ENCODE data around the gene FAM20B.

The FAM20B gene

DNA sequence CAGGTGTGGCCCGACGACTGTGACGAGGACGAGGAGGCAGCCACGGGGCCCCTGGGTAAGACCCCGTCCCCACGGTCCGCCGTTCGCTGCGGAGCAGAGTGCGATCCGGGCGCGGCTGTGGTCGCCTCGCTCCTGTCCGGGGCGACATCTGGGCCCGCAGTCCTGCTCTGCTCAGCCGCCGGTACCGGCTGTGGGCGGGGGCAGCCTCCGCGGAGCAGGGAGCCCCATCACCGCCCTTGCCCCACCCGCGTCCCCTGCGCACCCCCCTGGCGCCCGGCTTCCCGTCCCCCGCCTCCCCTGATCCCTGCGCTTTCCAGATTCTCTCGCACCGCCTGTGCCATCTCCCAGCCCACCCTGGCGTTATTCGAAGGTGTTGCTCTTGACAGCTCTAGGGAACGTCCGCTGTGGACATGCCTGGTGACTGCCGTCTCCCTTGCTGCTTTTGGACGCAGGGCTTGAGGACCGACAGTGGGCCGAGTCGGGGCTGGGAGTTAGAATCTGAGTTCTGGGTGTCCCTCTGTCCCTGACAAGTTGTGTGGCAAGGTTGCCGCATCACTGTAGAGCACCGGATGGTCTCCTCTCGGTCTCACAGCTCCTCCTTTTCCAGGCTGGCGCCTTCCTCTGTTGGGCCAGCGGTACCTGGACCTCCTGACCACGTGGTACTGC is 56.8 kb downstream of the FAM20B start:
- Mint-ChIP-seq H3K4me3 (peak overlapping the region; percentile 92), H3K4me1 (ENCODE audit: low read depth) (peaks cover 48% of the 10 kb centered on the region), H3K27me3 (no peaks in the 10 kb centered on the region), H3K36me3 (ENCODE audit: low read depth) (peaks cover 53% of the 10 kb centered on the region), H3K9me3 (no peaks in the 10 kb centered on the region), H3K27ac (peak overlapping the region; percentile 89)
- intact Hi-C loops (cut with micrococcal nuclease): loop anchor here (5.0 kb wide), 2 partner anchors 110 to 540 kb away; no protein-coding TSS in a partner anchor

- Mint-ChIP-seq H3K27me3 (no peaks in the 10 kb centered on the region), H3K27ac (peak overlapping the region; percentile 89), H3K36me3 (ENCODE audit: low read depth) (peaks cover 58% of the 10 kb centered on the region), H3K4me3 (peak overlapping the region; percentile 92), H3K4me1 (ENCODE audit: low read depth) (peaks cover 53% of the 10 kb centered on the region), H3K9me3 (no peaks in the 10 kb centered on the region)
- intact Hi-C loops (cut with micrococcal nuclease): loop anchor here (5.0 kb wide), 2 partner anchors 109 to 541 kb away; no protein-coding TSS in a partner anchor
Measured at GRCh38 chr1:179082999-179083335, 57.3 kb downstream of the FAM20B start.

DNA sequence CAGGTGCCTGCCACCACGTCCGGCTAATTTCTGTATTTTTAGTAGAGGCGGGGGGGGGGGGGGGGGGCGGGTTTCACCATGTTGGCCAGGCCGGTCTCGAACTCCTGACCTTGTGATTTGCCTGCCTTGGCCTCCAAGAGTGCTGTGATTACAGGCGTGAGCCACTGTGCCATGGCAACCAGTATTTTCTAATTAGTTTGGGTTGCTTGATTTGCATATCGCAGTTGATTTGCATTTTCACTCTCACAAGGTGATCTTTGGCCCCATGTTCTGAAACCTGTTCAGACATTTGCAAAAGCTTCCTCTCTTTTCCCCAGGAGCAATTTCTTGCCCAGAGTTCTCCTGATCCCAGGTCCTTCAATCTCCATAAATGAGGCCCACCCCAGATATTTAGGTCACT is 57.8 kb downstream of the FAM20B start:
- peaks cover 58% of the 10 kb centered on the region for H3K4me1 Mint-ChIP-seq (ENCODE audit: low read depth)
- intact Hi-C loops (cut with micrococcal nuclease): loop anchor here (5.0 kb wide), 2 partner anchors 109 to 541 kb away; no protein-coding TSS in a partner anchor
- peak overlapping the region; percentile 89 for H3K27ac Mint-ChIP-seq
- H3K9me3 Mint-ChIP-seq: no peaks in the 10 kb centered on the region
- H3K4me3 Mint-ChIP-seq: peak overlapping the region; percentile 92
- H3K27me3 Mint-ChIP-seq: no peaks in the 10 kb centered on the region
- peaks cover 64% of the 10 kb centered on the region for H3K36me3 Mint-ChIP-seq (ENCODE audit: low read depth)

- H3K27me3 Mint-ChIP-seq: no peaks in the 10 kb centered on the region
- H3K4me3 Mint-ChIP-seq: peak overlapping the region; percentile 50
- H3K9me3 Mint-ChIP-seq: no peaks in the 10 kb centered on the region
- H3K4me1 Mint-ChIP-seq (ENCODE audit: low read depth): peaks cover 83% of the 10 kb centered on the region
- peaks cover 93% of the 10 kb centered on the region for H3K36me3 Mint-ChIP-seq (ENCODE audit: low read depth)
- intact Hi-C loops (cut with micrococcal nuclease): no loop called here
- H3K27ac Mint-ChIP-seq: peak overlapping the region; percentile 73
Measured at GRCh38 chr1:179087665-179088064, 62.0 kb downstream of the FAM20B start.

DNA sequence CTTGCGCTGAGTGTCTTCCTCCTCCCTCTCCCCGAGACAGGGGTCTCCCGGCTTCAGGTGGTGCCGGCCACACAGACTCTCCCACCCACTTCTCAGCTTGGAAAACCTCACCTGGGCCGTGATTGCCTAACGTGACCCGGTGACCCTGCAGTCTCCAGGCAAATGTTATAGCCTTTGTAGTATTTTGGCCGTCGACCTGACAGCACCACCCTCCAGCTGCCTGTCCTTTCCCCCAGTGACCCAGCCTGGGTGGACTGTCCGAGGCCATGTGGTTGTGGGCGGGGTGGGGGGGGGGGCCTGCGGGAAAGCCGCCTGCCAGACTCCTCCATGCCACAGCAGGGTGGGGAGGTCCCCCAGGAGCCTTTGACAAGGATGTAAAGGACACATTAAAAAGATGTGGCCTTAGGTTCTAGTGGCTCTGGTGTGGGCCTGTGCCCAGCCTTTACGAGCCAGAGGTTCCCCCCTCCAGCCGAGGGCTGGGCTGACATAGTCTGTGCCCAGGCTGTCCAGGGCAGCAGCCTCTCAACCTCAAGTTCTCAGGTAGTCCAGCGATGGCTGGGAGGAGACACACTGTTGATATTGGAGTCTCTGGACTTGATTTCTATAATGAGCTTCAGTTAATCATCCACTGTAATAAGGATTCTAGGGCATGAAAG is 64.3 kb downstream of the FAM20B start:
- intact Hi-C loops (cut with micrococcal nuclease): no loop called here
- Mint-ChIP-seq H3K4me1 (ENCODE audit: low read depth) (peaks cover 79% of the 10 kb centered on the region), H3K4me3 (no peak overlapping the region), H3K27ac (peak overlapping the region; percentile 73), H3K27me3 (no peaks in the 10 kb centered on the region), H3K9me3 (no peaks in the 10 kb centered on the region), H3K36me3 (ENCODE audit: low read depth) (peaks cover 100% of the 10 kb centered on the region)

GRCh38 chr1:179090522-179090921 is 64.8 kb downstream of the FAM20B start:
- no peaks in the 10 kb centered on the region for H3K27me3 Mint-ChIP-seq
- peak overlapping the region; percentile 56 for H3K27ac Mint-ChIP-seq
- H3K9me3 Mint-ChIP-seq: no peaks in the 10 kb centered on the region
- peaks cover 74% of the 10 kb centered on the region for H3K4me1 Mint-ChIP-seq (ENCODE audit: low read depth)
- intact Hi-C loops (cut with micrococcal nuclease): no loop called here
- H3K36me3 Mint-ChIP-seq (ENCODE audit: low read depth): peaks cover 100% of the 10 kb centered on the region
- H3K4me3 Mint-ChIP-seq: no peak overlapping the region

GRCh38 chr1:179090923-179091322 is 65.2 kb downstream of the FAM20B start:
- peaks cover 100% of the 10 kb centered on the region for H3K36me3 Mint-ChIP-seq (ENCODE audit: low read depth)
- H3K27me3 Mint-ChIP-seq: no peaks in the 10 kb centered on the region
- H3K4me1 Mint-ChIP-seq (ENCODE audit: low read depth): peaks cover 70% of the 10 kb centered on the region
- intact Hi-C loops (cut with micrococcal nuclease): no loop called here
- H3K9me3 Mint-ChIP-seq: no peaks in the 10 kb centered on the region
- H3K27ac Mint-ChIP-seq: peak overlapping the region; percentile 56
- no peak overlapping the region for H3K4me3 Mint-ChIP-seq

DNA sequence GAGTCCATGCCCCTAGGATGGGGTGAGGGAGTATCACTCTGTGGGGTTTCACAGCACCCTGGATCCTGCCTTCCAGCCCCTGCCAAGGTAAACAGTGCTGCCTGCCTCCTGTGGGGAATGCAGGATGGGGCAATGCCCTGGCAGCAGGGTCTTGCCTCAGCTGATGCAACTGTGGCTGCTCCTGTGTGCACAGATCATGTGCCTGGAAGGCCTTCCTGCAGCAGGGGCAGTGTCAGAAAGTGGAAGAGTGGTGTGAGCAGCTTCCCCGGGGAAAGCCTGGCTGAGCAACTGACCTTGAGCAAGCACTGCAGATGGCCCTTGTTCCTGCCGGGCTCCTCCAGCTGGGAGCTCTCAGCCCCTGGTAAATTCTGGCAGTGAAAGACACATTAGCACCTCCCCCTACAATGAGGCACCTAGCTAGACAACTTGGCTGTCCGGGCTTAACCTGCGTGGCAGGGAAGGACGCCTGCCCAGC is 66.0 kb downstream of the FAM20B start:
- Mint-ChIP-seq H3K27ac (peak overlapping the region; percentile 56), H3K9me3 (no peaks in the 10 kb centered on the region), H3K36me3 (ENCODE audit: low read depth) (peaks cover 100% of the 10 kb centered on the region), H3K4me1 (ENCODE audit: low read depth) (peaks cover 72% of the 10 kb centered on the region), H3K27me3 (no peaks in the 10 kb centered on the region), H3K4me3 (no peak overlapping the region)
- intact Hi-C loops (cut with micrococcal nuclease): no loop called here

- Mint-ChIP-seq H3K36me3 (ENCODE audit: low read depth) (peaks cover 100% of the 10 kb centered on the region), H3K27me3 (no peaks in the 10 kb centered on the region), H3K4me1 (ENCODE audit: low read depth) (peaks cover 60% of the 10 kb centered on the region), H3K27ac (peak overlapping the region; percentile 56), H3K9me3 (no peaks in the 10 kb centered on the region), H3K4me3 (no peak overlapping the region)
- intact Hi-C loops (cut with micrococcal nuclease): no loop called here
Measured at GRCh38 chr1:179092896-179093461, 67.3 kb downstream of the FAM20B start.

GRCh38 chr1:179094818-179095217 is 69.1 kb downstream of the FAM20B start:
- peaks cover 100% of the 10 kb centered on the region for H3K36me3 Mint-ChIP-seq (ENCODE audit: low read depth)
- no peaks in the 10 kb centered on the region for H3K9me3 Mint-ChIP-seq
- H3K4me1 Mint-ChIP-seq (ENCODE audit: low read depth): peaks cover 42% of the 10 kb centered on the region
- H3K27ac Mint-ChIP-seq: no peak overlapping the region
- intact Hi-C loops (cut with micrococcal nuclease): no loop called here
- no peaks in the 10 kb centered on the region for H3K27me3 Mint-ChIP-seq
- no peak overlapping the region for H3K4me3 Mint-ChIP-seq

DNA sequence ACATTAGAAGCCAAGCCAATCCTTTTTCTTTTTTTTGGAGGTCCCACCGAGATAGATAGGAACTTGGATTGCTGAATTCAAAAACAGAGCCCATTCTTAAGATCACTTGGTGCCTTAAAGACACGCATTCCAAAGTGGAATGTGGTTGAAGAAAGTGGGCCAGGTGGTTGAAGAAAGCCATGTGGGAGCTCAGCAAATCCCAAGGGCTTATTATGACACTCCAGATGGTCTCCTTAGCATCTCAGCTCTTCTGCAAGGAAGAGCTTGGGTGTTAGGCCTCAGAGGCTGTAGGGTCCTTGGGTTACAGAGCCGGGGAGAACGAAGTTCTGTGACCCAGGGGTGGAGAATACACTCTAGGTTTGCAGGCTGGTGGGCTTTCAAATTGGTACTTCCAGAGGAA is 69.7 kb downstream of the FAM20B start:
- Mint-ChIP-seq H3K27me3 (no peaks in the 10 kb centered on the region), H3K4me3 (no peak overlapping the region), H3K9me3 (no peaks in the 10 kb centered on the region), H3K4me1 (ENCODE audit: low read depth) (peaks cover 36% of the 10 kb centered on the region), H3K27ac (peak overlapping the region; percentile 57), H3K36me3 (ENCODE audit: low read depth) (peaks cover 100% of the 10 kb centered on the region)
- intact Hi-C loops (cut with micrococcal nuclease): no loop called here

DNA sequence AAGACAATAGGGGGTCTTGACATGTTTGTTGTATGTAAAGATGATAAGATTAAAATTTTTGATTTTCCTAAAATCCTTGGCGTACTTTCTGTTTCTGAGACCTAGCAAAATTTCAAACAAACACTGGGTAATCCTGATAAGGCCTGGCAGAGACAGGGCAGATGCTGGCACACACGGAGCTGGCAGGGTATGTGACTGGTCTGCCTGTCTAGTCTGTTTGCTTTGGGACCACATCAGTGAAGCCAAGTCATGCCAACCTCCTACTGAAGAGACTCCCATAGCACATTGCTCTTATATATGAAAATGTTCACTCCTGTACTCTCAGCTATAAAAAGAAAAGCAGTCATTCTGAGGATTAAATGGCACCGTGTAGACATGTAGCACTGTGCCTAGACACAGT is 70.2 kb downstream of the FAM20B start:
- Mint-ChIP-seq H3K4me3 (no peak overlapping the region), H3K9me3 (no peaks in the 10 kb centered on the region)

GRCh38 chr1:179099891-179100290 is 74.2 kb downstream of the FAM20B start:
- H3K4me1 Mint-ChIP-seq (ENCODE audit: low read depth): peaks cover 4% of the 10 kb centered on the region
- H3K9me3 Mint-ChIP-seq: no peaks in the 10 kb centered on the region
- intact Hi-C loops (cut with micrococcal nuclease): no loop called here
- no peak overlapping the region for H3K4me3 Mint-ChIP-seq
- no peak overlapping the region for H3K27ac Mint-ChIP-seq
- peaks cover 90% of the 10 kb centered on the region for H3K36me3 Mint-ChIP-seq (ENCODE audit: low read depth)
- no peaks in the 10 kb centered on the region for H3K27me3 Mint-ChIP-seq

More for the DNA sequence above, 70.2 kb downstream of the FAM20B start:
- Mint-ChIP-seq H3K36me3 (ENCODE audit: low read depth) (peaks cover 100% of the 10 kb centered on the region), H3K4me1 (ENCODE audit: low read depth) (peaks cover 32% of the 10 kb centered on the region), H3K27ac (peak overlapping the region; percentile 57), H3K27me3 (no peaks in the 10 kb centered on the region)
- intact Hi-C loops (cut with micrococcal nuclease): no loop called here

GRCh38 chr1:179101566-179101965 is 75.9 kb downstream of the FAM20B start:
- H3K36me3 Mint-ChIP-seq (ENCODE audit: low read depth): peaks cover 90% of the 10 kb centered on the region
- no peak overlapping the region for H3K4me3 Mint-ChIP-seq
- no peaks in the 10 kb centered on the region for H3K9me3 Mint-ChIP-seq
- no peak overlapping the region for H3K27ac Mint-ChIP-seq
- H3K4me1 Mint-ChIP-seq (ENCODE audit: low read depth): peaks cover 2% of the 10 kb centered on the region
- intact Hi-C loops (cut with micrococcal nuclease): no loop called here
- no peaks in the 10 kb centered on the region for H3K27me3 Mint-ChIP-seq

Measured in dendritic cell treated with granulocyte-macrophage colony-stimulating factor and Interleukin-4, amounts not matched to agents 40 ng/mL and 50 ng/mL, for 4 days (primary cell).